Esophagus muscularis mucosa (tissue), 4 donors: ENCODE measurements around the gene EPHB2.

Experiments used
- CTCF ChIP-seq, 3 experiments: fragments of 200-600 bp in 2 of 3; fragments of 450-650 bp in 1 of 3; sonication (generic) in 2 of 3; IDR thresholded peaks; one replicate each; pipeline ENCODE4 v1.5.1; 2017 to 2019; ENCODE audit warnings: antibody characterized with exemption in 3 of 3, mild to moderate bottlenecking in 2 of 3, moderate library complexity in 1 of 3
- EP300 ChIP-seq: sonication (generic); formaldehyde crosslinking; IDR thresholded peaks from one replicate; pipeline ENCODE4 v1.6.1; 2017; ENCODE audit warnings: antibody characterized with exemption
- POLR2AphosphoS5 ChIP-seq, 2 donors: sonication (generic); formaldehyde crosslinking; IDR thresholded peaks; one replicate each; pipeline ENCODE4 v1.6.1; 2017; ENCODE audit warnings: antibody characterized with exemption in 2 of 2

GRCh38 chr1:22683547-22683946 lies 27.1 kb upstream of the EPHB2 start:
- TF ChIP-seq CTCF (IDR thresholded peaks at IDR 0.05) = no peak
- TF ChIP-seq EP300 = no peak
- TF ChIP-seq POLR2AphosphoS5 (IDR thresholded peaks at IDR 0.05) = no peak
